Muscle layer of colon (tissue), 2 donors: Measurements from ENCODE around the gene MYO10.

Experiments
- H3K27ac ChIP-seq: one replicate; pipeline ENCODE4 v1.7.0; 2013; ENCODE audit warnings: low read depth, mild to moderate bottlenecking, low read length, moderate library complexity
- H3K27me3 ChIP-seq, 2 donors: one replicate each; pipeline ENCODE4 v1.7.0; 2013; ENCODE audit warnings: low read length in 2 of 2, mild to moderate bottlenecking in 2 of 2; ENCODE audit not compliant: insufficient read depth in 2 of 2, control insufficient read depth in 1 of 2
- H3K36me3 ChIP-seq: one replicate; pipeline ENCODE4 v1.7.0; 2013; ENCODE audit warnings: mild to moderate bottlenecking, low read length; ENCODE audit not compliant: insufficient read depth
- H3K4me1 ChIP-seq: one replicate; pipeline ENCODE4 v1.7.0; 2013; ENCODE audit warnings: mild to moderate bottlenecking, low read length; ENCODE audit not compliant: insufficient read depth
- H3K4me3 ChIP-seq, 2 donors: one replicate each; pipeline ENCODE4 v1.7.0; 2013; ENCODE audit warnings: low read length in 2 of 2, low read depth in 1 of 2, mild to moderate bottlenecking in 1 of 2, moderate library complexity in 1 of 2
- H3K9ac ChIP-seq: one replicate; pipeline ENCODE4 v1.7.0; 2013; ENCODE audit warnings: low read length
- H3K9me3 ChIP-seq: one replicate; pipeline ENCODE4 v1.7.0; 2013; ENCODE audit warnings: mild to moderate bottlenecking, low read length
- donor health status: abdominal sarcoma.
- donor health status: Adenocarcinoma of cecum.

The MYO10 gene

GRCh38 chr5:16787278-16787677 is 148.8 kb downstream of the MYO10 start:
- no peaks in the 10 kb centered on the region for H3K27me3 ChIP-seq
- no peak overlapping the region for H3K27ac ChIP-seq
- H3K4me3 ChIP-seq: no peak overlapping the region
- no peaks in the 10 kb centered on the region for H3K9me3 ChIP-seq
- H3K9ac ChIP-seq: no peak overlapping the region
- no peaks in the 10 kb centered on the region for H3K36me3 ChIP-seq
- H3K4me1 ChIP-seq: no peaks in the 10 kb centered on the region

- H3K36me3 ChIP-seq: no peaks in the 10 kb centered on the region
- H3K9ac ChIP-seq: no peak overlapping the region
- no peak overlapping the region for H3K4me3 ChIP-seq
- H3K27me3 ChIP-seq: no peaks in the 10 kb centered on the region
- H3K9me3 ChIP-seq: no peaks in the 10 kb centered on the region
- no peak overlapping the region for H3K27ac ChIP-seq
- H3K4me1 ChIP-seq: no peaks in the 10 kb centered on the region
These were observed 151.0 kb downstream of the MYO10 start for GRCh38 chr5:16784843-16785791.

GRCh38 chr5:16784088-16784487 is 152.0 kb downstream of the MYO10 start:
- H3K4me1 ChIP-seq: no peaks in the 10 kb centered on the region
- no peaks in the 10 kb centered on the region for H3K27me3 ChIP-seq
- no peak overlapping the region for H3K4me3 ChIP-seq
- H3K36me3 ChIP-seq: no peaks in the 10 kb centered on the region
- no peaks in the 10 kb centered on the region for H3K9me3 ChIP-seq
- no peak overlapping the region for H3K27ac ChIP-seq
- no peak overlapping the region for H3K9ac ChIP-seq

DNA sequence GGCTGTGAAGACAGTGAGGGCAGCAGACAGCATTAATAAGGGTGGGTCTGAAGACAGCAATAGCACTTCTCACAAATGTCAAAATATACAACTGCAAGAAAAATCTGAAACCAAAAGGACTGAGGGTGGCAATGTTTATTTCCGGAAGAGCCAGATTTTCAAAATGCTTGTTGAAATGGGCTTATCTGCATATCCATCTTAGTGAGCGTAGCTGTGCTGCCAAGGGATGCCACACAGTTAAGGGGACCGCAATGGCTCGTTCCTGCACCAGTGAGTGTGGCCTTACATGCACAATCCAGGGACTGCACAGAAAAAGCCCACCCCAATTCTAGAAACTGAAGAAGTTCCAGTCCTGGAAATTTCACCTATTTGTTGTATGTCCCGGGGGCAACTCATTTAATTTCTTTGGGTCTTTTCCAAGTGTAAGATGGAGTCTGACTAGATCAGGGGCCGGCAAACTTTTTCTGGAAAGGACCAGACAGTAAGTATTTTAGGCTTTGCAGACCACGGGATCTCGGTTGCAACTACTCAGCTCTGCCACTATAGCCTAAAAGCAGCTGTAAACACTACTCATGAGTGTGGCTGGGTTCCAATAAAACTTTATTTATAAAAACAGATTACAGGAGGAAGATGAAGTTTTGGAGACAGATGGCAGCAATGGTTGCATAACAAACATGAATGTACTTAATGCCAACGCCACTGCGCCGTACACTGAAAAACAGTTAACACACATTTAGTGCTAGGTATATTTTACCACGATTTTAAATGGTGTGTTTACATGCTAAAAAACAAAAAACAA is 154.1 kb downstream of the MYO10 start:
- H3K4me1 ChIP-seq: no peaks in the 10 kb centered on the region
- H3K36me3 ChIP-seq: no peaks in the 10 kb centered on the region
- no peak overlapping the region for H3K4me3 ChIP-seq
- H3K27me3 ChIP-seq: no peaks in the 10 kb centered on the region
- no peaks in the 10 kb centered on the region for H3K9me3 ChIP-seq
- no peak overlapping the region for H3K9ac ChIP-seq
- H3K27ac ChIP-seq: no peak overlapping the region

DNA sequence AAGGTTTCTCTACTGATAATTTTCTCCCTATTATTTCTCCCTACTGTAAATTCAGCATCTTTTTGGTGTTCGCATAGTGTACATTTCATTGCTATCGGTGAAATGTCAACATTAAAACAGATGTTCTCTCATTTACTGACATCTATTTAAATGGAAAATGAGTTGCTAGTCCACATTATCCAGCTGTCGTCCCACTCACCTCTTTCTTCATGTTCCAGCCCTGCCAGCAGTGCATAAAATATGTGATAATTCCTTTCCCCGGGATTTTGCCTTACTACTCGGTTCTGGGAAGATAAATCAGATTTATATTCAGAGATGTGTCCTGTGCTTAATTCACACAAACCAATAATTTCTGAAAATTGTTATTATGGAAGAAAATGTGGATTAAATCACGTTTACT is 155.8 kb downstream of the MYO10 start:
- Histone ChIP-seq H3K27me3 (no peaks in the 10 kb centered on the region), H3K9ac (no peak overlapping the region), H3K4me1 (no peaks in the 10 kb centered on the region), H3K4me3 (no peak overlapping the region), H3K9me3 (no peaks in the 10 kb centered on the region), H3K27ac (no peak overlapping the region), H3K36me3 (no peaks in the 10 kb centered on the region)

- no peaks in the 10 kb centered on the region for H3K9me3 ChIP-seq
- H3K27ac ChIP-seq: no peak overlapping the region
- no peaks in the 10 kb centered on the region for H3K27me3 ChIP-seq
- H3K4me1 ChIP-seq: no peaks in the 10 kb centered on the region
- no peak overlapping the region for H3K4me3 ChIP-seq
- H3K9ac ChIP-seq: no peak overlapping the region
- no peaks in the 10 kb centered on the region for H3K36me3 ChIP-seq
These were observed 158.7 kb downstream of the MYO10 start for GRCh38 chr5:16777432-16777831.

GRCh38 chr5:16776611-16777251 is 159.4 kb downstream of the MYO10 start:
- Histone ChIP-seq H3K4me3 (no peak overlapping the region), H3K4me1 (no peaks in the 10 kb centered on the region), H3K36me3 (no peaks in the 10 kb centered on the region), H3K27me3 (no peaks in the 10 kb centered on the region), H3K9ac (no peak overlapping the region), H3K9me3 (no peaks in the 10 kb centered on the region), H3K27ac (no peak overlapping the region)

GRCh38 chr5:16774806-16775205 is 161.3 kb downstream of the MYO10 start:
- Histone ChIP-seq H3K9ac (no peak overlapping the region), H3K4me1 (no peaks in the 10 kb centered on the region), H3K36me3 (no peaks in the 10 kb centered on the region), H3K27me3 (no peaks in the 10 kb centered on the region), H3K9me3 (no peaks in the 10 kb centered on the region), H3K4me3 (no peak overlapping the region), H3K27ac (no peak overlapping the region)

DNA sequence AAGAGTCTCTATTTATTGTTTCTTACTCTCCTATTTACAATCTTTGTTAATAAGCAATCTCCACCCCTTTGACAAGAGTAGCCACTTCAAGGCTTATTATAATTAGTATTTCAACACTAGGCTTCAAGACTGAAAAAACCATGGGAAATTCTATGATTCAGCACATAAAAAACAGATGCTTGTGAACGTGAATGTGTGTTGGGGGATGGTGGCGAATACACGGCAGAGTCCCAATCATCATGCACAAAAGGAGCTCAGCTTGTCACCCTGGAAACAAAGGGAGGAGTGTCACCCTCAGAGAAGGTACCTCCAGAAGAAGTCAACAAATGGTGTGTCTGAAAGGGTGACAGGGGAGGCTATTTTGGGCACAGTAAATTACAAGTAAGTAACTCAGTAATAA is 162.1 kb downstream of the MYO10 start:
- Histone ChIP-seq H3K4me1 (no peaks in the 10 kb centered on the region), H3K27me3 (no peaks in the 10 kb centered on the region), H3K9me3 (no peaks in the 10 kb centered on the region), H3K36me3 (no peaks in the 10 kb centered on the region), H3K4me3 (no peak overlapping the region), H3K9ac (no peak overlapping the region), H3K27ac (no peak overlapping the region)

GRCh38 chr5:16772556-16772955 is 163.5 kb downstream of the MYO10 start:
- Histone ChIP-seq H3K27ac (no peak overlapping the region), H3K9me3 (no peaks in the 10 kb centered on the region), H3K4me1 (no peaks in the 10 kb centered on the region), H3K36me3 (no peaks in the 10 kb centered on the region), H3K4me3 (no peak overlapping the region), H3K9ac (no peak overlapping the region), H3K27me3 (no peaks in the 10 kb centered on the region)

DNA sequence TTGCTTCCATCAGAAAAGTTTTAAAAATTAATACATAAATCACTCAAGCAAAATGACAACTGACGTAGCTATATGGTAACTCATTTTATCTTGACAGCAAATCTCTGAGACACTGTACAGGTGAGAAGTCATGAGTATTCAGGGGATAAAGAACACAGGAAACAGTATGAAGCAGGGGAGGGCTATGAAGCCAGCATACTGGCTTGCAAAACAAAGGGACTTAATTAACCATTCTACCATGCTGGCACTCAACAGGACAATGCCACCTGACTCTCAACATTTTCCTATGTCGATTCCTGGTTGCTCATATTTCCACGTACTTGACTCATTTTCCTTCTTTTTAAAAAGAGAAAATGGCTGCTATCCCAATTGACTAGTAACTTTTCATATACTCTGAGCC is 167.9 kb downstream of the MYO10 start:
- no peaks in the 10 kb centered on the region for H3K27me3 ChIP-seq
- no peak overlapping the region for H3K27ac ChIP-seq
- no peaks in the 10 kb centered on the region for H3K4me1 ChIP-seq
- no peaks in the 10 kb centered on the region for H3K36me3 ChIP-seq
- no peak overlapping the region for H3K4me3 ChIP-seq
- no peak overlapping the region for H3K9ac ChIP-seq
- no peaks in the 10 kb centered on the region for H3K9me3 ChIP-seq
